SKM-1 treated with dmso at 0.1 percent for 144 hours (cell line): ENCODE measurements around the gene NPAS4.
"Not testable (repeated sequence)": the region's sequence is repeated elsewhere in the genome, so short reads cannot be mapped to it uniquely, and the experiment has no call there.

ENCODE experiments used
- DNase-seq: peaks from one replicate; lab custom pipeline; 2025; ENCODE audit not compliant: unreplicated experiment; lab: John Stamatoyannopoulos, UW

Gene NPAS4

DNA sequence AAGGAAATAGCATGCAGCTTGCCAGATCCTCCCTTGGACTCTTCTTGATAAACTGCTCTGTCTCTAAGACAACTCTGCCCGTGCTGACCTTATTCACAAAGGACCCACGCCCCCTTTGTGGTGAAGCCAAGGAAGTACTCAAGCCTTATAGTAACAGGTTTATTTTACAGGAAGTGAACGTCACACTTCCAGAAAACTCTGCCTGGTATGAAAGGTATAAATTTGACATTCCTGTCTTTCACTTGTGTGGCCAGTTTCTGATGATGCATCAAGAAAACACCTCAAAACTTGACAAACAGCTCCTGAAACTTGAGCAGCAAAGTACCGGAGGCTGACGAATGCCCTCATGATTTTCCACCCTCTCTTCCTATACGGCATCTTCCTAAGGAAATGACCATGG is 33.4 kb downstream of the NPAS4 start:
- DNase-seq = no peak

DNA sequence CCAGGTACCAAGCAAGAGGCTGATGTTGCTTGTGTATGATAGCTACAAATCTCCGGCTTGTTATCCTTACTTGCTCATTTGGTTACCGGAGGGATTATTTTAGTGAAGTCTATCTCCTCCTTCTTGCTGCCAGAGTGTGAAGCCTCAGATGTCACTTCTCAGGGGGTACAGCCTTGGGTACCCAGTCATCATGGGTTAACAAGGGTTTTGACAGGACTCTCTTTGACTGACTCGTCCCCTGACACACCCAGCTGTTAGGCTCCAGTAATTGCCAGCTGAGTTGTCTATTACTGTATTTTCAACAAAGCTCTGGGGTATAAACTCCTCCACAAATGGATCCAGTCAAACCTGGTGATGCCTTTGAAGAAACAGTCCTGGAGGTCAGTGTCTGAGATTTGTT is 34.0 kb downstream of the NPAS4 start:
- DNase-seq = no peak

DNA sequence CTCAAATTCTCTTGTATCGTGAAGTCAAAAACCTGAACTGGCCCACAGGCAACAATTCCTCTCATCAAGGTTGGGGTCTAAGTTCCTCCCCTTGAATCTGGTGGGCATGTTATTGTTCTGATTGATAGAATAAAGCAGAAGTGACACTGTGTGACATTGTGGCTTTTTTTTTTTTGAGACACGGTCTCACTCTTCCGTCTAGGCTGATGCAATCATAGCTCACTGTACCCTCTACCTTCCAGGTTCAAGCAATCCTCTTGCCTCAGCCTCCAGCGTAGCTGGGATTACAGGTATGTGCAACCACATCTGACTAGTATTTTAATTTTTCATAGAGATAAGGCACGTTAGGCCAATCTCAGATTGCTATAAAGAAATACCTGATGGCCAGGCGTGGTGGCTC is 37.0 kb downstream of the NPAS4 start:
- peak; percentile 71 for DNase-seq

- DNase-seq = no peak
Measured at GRCh38 chr11:66459138-66459778, 38.4 kb downstream of the NPAS4 start.

GRCh38 chr11:66462010-66462409 is 41.2 kb downstream of the NPAS4 start:
- no peak for DNase-seq

DNA sequence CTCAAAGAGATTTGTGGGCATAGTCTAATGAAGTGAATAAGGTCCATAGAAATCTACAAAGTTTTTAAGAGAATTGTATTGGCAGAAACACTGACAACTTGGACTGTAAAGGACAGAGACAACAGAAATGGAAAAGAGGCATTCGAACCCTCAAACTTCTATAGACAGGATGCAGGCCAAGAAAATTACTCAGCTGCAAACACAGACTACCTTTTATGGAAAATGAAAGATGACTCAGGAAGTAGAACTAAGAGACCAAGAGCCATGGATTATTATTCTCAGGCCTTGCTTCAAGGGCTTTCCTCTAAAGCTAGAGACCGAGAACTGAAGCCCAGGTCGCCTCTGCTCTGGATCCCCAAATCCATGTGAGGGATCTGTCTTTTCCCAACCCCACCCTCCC is 42.1 kb downstream of the NPAS4 start:
- no peak for DNase-seq

DNA sequence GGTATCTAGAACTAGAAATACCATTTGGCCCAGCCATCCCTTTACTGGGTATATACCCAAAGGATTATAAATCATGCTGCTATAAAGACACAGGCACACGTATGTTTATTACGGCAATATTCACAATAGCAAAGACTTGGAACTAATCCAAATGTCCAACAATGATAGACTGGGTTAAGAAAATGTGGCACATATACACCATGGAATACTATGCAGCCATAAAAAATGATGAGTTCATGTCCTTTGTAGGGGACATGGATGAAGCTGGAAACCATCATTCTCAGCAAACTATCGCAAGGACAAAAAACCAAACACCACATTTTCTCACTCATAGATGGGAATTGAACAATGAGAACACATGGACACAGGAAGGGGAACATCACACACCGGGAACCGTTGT is 43.3 kb downstream of the NPAS4 start:
- not testable (repeated sequence) for DNase-seq

DNA sequence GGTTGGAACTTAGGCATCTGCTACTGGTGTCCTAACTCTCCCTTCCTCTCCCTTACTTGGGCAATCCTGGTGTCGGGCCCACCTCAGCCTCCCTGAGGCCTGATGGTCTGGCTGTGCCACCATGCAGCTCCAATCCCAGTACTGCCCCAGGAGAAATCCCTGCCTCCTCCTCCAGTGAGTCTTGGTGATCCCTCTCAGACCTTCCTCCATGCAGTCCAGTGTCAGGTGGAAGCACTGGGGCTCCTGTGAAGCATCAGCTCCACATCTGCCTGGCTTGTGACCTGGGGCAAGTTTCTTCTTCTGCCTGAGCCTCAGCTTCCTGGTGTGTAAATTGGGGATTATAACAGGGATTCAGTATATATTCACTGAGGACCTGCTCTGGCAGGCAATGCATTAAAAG is 44.1 kb downstream of the NPAS4 start:
- DNase-seq = no peak

- no peak for DNase-seq
Measured at GRCh38 chr11:66465373-66466224, 44.8 kb downstream of the NPAS4 start.

DNA sequence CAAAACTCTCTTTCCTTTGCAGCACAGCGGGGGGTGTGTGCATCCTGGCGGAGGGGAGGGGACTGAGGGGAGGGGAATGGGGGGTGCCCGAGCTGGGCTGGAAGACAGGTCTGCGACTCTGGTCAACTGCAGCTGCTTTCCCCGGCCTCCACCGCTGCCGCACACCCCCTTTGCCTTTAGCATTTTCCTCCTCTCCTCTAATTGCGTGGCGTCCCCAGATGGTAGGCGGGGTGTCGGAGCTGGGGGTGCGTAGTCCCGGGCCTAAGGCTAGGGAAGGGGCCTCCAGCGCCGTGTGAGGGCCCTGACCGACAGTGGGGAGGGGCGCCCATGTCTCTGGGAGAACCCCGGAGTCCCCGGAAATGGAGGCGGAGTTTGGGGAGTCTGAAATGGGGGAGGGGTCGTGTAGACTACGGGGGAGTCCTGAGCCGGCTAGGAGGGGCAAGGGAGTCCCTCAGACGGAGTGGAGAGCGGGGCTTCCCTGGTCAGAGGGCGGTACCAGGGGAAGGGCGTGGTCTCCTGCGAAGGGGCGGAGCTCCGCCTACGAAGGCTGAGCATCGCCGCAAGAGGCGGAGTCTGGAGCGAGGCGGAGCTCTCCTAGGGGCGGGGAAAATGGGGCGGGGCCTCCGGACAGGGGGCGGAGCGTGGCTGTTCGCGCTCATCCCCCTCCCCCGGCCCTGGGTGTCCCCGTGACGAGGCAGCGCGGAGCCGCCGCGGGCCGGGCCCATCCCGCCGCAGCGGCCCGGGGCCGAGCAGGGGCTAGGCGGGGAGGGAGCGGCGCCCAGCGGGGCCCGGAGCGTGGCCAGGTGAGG is 45.6 kb downstream of the NPAS4 start, which contains the start of gene PELI3:
PELI3 (plus strand) TSS at position 681 of the 809 bp plus-strand sequence. CDS start 1,224 bp downstream, outside the sequence.
- peak; percentile 77 for DNase-seq

DNA sequence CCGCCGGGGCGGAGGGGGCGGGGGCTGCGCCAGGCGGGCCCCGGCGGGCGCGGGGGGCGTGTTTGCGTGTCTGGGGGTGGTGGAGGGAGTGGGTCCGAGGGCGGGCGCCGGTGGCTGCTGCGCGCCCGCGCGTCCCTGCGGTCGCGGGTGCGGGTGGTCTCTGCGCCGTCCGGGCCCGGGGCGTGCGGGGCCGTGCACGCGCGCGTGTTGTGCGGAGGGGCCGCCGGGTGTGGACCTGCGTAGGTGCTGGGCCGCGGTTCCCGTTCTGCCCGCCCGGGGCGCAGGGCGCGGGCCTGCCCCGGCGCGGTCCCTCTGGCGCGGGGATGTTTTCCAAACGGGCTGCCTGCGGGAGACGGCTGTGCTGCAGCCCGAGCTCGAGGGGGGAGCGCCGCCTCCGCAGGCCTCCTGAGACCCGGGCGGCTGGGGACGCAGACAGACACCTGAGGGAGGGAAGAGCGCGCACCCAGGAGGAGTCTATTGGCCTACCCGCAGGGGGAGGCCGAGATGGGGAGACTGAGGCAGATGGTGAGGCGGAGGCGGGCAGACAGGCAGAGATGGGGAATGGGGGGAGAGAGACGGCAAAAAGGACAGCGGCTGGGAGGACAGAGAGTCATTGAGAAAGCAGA is 46.3 kb downstream of the NPAS4 start:
- DNase-seq = no peak

DNA sequence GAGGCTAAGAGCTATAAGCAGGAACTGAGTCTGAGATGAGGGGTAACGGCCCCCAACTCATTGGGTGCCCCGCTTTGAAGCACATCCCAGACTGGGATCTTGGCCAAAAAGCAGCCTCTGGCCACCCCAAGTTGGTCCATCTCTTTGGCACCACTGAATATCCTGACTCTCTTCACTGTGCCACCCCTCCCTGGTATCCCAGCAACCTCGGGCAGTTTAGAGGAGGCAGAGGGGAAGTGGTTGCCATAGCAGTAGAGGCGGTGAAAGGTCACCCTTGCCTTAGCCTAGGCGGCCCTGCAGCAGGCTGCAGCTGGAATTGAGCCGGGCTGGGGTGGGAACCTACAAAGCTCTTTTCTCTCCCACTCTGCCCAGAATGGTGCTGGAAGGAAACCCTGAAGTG is 46.9 kb downstream of the NPAS4 start:
- DNase-seq = peak; percentile 86

- DNase-seq = no peak
Measured at GRCh38 chr11:66468691-66469090, 47.9 kb downstream of the NPAS4 start.

GRCh38 chr11:66469441-66469840 is 48.6 kb downstream of the NPAS4 start:
- DNase-seq = no peak

DNA sequence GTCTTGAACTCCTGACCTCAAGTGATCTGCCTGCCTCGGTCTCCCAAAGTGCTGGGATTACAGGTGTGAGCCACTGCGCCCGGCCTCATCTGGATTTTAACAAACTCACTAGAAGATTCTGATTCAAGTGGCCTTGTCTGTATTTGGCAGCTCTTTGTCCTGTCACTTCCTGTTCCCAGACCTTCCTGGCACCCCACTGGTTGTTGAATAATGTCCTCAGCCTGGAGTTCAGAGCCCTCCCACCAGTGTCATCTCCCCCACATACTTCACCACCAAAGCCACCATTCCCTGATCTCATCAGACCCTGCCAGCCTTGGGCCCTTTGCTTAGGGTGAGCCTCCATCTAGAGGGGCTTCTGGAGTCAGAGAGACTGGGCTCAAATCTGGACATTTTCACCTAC is 49.2 kb downstream of the NPAS4 start:
- DNase-seq = no peak

GRCh38 chr11:66471142-66471541 is 50.3 kb downstream of the NPAS4 start:
- DNase-seq = no peak

DNA sequence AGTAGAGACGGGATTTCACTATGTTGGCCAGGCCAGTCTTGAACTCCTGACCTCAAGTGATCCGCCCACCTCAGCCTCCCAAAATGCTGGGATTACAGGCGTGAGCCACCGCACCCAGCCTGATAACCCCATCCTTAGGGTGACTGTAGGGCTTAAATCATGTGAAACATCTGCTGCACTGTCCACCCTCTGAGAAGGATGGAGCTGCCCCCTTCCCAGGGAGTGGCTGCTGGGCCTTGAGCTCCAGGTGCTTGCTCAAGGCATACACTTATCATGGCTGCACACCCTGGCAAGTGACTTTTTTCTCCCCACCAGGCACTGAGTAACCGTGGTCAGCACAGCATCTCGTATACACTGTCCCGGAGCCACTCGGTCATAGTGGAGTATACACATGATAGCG is 51.2 kb downstream of the NPAS4 start:
- DNase-seq = no peak

DNA sequence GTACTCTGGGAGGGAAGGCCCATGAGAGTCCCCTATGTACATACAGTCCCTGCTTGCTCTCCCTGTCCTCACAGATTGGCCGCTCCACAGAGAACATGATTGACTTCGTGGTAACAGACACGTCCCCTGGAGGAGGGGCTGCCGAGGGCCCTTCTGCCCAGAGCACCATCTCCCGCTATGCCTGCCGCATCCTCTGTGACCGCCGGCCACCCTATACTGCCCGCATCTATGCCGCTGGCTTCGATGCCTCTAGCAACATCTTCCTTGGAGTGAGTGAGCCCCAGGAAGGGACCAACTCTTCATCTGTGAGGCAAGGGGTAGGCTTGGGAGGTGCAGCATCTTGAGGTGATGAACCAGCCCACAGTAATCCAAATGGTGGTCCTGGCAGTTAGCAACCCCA is 52.3 kb downstream of the NPAS4 start:
- no peak for DNase-seq

- no peak for DNase-seq
Measured at GRCh38 chr11:66473608-66474515, 53.0 kb downstream of the NPAS4 start.
